ENCODE data around the gene GPD1. TPM values are rescaled to one million over a fixed set of nuclear protein-coding genes. Genes with fewer than 3 reads are reported as not detected.

GPD1 gene
- total RNA-seq, 1 experiment from 2014 or later = 1.6 TPM

GRCh38 chr12:50069069-50069468 lies 34.7 kb upstream of the GPD1 start:
- 0 out of 4 replicates have a peak, but pooled peaks cover 0 to 2% of the 10 kb centered on the region in 2 experiments for H3K36me3 ChIP-seq (ENCODE audit: control insufficient read depth in 1 of 2, insufficient read depth in 2 of 2, low read length in 2 of 2)
- no peak for TF ChIP-seq JUND (IDR thresholded peaks at IDR 0.05)
- TF ChIP-seq SP1 (IDR thresholded peaks at IDR 0.05; ENCODE audit: low read depth) = no peak
- no peak for TF ChIP-seq ZFX (IDR thresholded peaks at IDR 0.05)
- TF ChIP-seq EZH2phosphoT487 (IDR thresholded peaks at IDR 0.05; ENCODE audit: borderline replicate concordance) = no peak
- no peak for TF ChIP-seq MAX (IDR thresholded peaks at IDR 0.05)
- TF ChIP-seq EZH2 (IDR thresholded peaks at IDR 0.05) = no peak
- TF ChIP-seq CEBPB (IDR thresholded peaks at IDR 0.05; ENCODE audit: low read depth) = no peak
- no peak for TF ChIP-seq CBX3 (IDR thresholded peaks at IDR 0.05; ENCODE audit: low read depth)
- TF ChIP-seq TCF7L2 (IDR thresholded peaks at IDR 0.05; ENCODE audit: borderline replicate concordance, extremely low read depth, insufficient read depth, insufficient read length) = no peak
- TF ChIP-seq POLR2A (IDR thresholded peaks at IDR 0.05; ENCODE audit: borderline replicate concordance, extremely low read depth, insufficient read depth, insufficient read length) = no peak
- no peak for TF ChIP-seq ZNF274 (IDR thresholded peaks at IDR 0.05; ENCODE audit: low read depth, low read length)
- TF ChIP-seq RAD21 (IDR thresholded peaks at IDR 0.05; ENCODE audit: low read depth) = no peak
- TF ChIP-seq EGR1 (IDR thresholded peaks at IDR 0.05; ENCODE audit: low read depth) = no peak
- ATAC-seq (no peak), DNase-seq (ENCODE audit: low read depth, low spot score) (no peak)
- ChIA-PET POLR2A (no interaction called here), CTCF (interaction anchor here (1.9 to 3.3 kb wide), 3 partner anchors 30 to 202 kb away, joined by 7 to 65 read pairs (median 26); no protein-coding TSS in a partner anchor), RAD21 (ENCODE audit: low non-redundant PET in 1 of 2, low total read pairs in 2 of 2, uncharacterized antibody in 2 of 2, unreplicated experiment in 2 of 2) (interaction anchor here in 1 of 2 experiments (1.9 kb wide), 1 partner anchor 102 kb away, joined by 6 read pairs; no protein-coding TSS in a partner anchor)
- H3K4me1 ChIP-seq (ENCODE audit: control insufficient read depth in 1 of 2, insufficient read depth in 2 of 2, low read length in 2 of 2) = peaks cover 0 to 19% of the 10 kb centered on the region in 2 experiments; a peak in 1 of 4 replicates
- H2AFZ ChIP-seq (ENCODE audit: low read depth, low read length, poor library complexity, severe bottlenecking) = no peak overlapping the region
- H3K9me3 ChIP-seq (ENCODE audit: control insufficient read depth in 1 of 2, insufficient read depth in 1 of 2, low read depth in 1 of 2, low read length in 2 of 2) = no peaks in the 10 kb centered on the region
- no peak overlapping the region for H3K4me3 ChIP-seq (replicated peaks in 1 of 2; ENCODE audit: low read depth in 1 of 2, low read length in 2 of 2)
- no peak overlapping the region for H3K4me2 ChIP-seq (ENCODE audit: low read length)
- intact Hi-C loops (cut with micrococcal nuclease) = no loop called here
- no peaks in the 10 kb centered on the region for H3K79me2 ChIP-seq (ENCODE audit: insufficient read depth, low read length)
- H3K9me2 ChIP-seq (ENCODE audit: insufficient read depth) = no peaks in the 10 kb centered on the region
- no peaks in the 10 kb centered on the region for H4K20me1 ChIP-seq (ENCODE audit: insufficient read depth)
- no TSS peak for BruUV-seq (replicated peaks)
- no peak overlapping the region for H3K27ac ChIP-seq (ENCODE audit: low read depth, low read length)
- H3K9ac ChIP-seq (ENCODE audit: low read length) = no peak overlapping the region
- H3K27me3 ChIP-seq (ENCODE audit: insufficient read depth, low read length) = no peaks in the 10 kb centered on the region

Data from HCT116 (cell line).